PFSK-1 (cell line): ENCODE results near the gene APBB1.

Experiments used
- FOXP2 ChIP-seq: optimal IDR thresholded peaks from 2 replicates; pipeline ENCODE3; 2011; ENCODE audit warnings: borderline replicate concordance, control low read depth, inconsistent platforms; ENCODE audit not compliant: insufficient read depth; ENCODE audit errors: extremely low read length, extremely low read depth
- POLR2AphosphoS5 ChIP-seq: IDR thresholded peaks from 2 replicates; pipeline ENCODE4 v1.6.1; 2012; ENCODE audit warnings: low read depth, mild to moderate bottlenecking, control low read depth, low read length, moderate library complexity
- REST ChIP-seq, 2 experiments: IDR thresholded peaks; 2 replicates each; pipeline versions ENCODE4 v1.6.1 to v1.8.0; 2011 to 2012; ENCODE audit warnings: low read depth in 2 of 2, low read length in 2 of 2, control low read depth in 1 of 2, inconsistent platforms in 1 of 2, mild to moderate bottlenecking in 1 of 2, moderate library complexity in 1 of 2; ENCODE audit not compliant: insufficient read depth in 1 of 2
- SIN3A ChIP-seq: IDR thresholded peaks from 2 replicates; pipeline ENCODE4 v1.6.1; 2012; ENCODE audit warnings: mild to moderate bottlenecking, low read length, moderate library complexity, borderline replicate concordance; ENCODE audit not compliant: insufficient read depth
- TAF1 ChIP-seq: IDR thresholded peaks from 2 replicates; pipeline ENCODE4 v1.6.1; 2012; ENCODE audit warnings: low read length, control low read depth, borderline replicate concordance; ENCODE audit not compliant: insufficient read depth

- no peak for TF ChIP-seq SIN3A
- no peak for TF ChIP-seq POLR2AphosphoS5
- no peak for TF ChIP-seq TAF1
- TF ChIP-seq REST (IDR thresholded peaks at IDR 0.05; ENCODE audit: insufficient read depth in 1 of 2, low read depth in 2 of 2, low read length in 2 of 2), result no peak
- TF ChIP-seq FOXP2, result no peak
Measured at GRCh38 chr11:6362185-6362872, 56.6 kb downstream of the APBB1 start.
